ENCODE data around the gene TRIM42.

- TF ChIP-seq REST (IDR thresholded peaks at IDR 0.05; ENCODE audit: insufficient read depth in 1 of 2, low read depth in 2 of 2, low read length in 2 of 2) (no peak), SIN3A (IDR thresholded peaks at IDR 0.05; ENCODE audit: borderline replicate concordance, insufficient read depth, low read length) (no peak)
These were observed 31.9 kb downstream of the TRIM42 start for GRCh38 chr3:140709751-140710150.

Measured in PFSK-1 (cell line).